WTC11 (cell line): ENCODE measurements around the gene DUS1L.

Source experiments
- CTCF ChIP-seq: fragments of 200-600 bp; IDR thresholded peaks from 2 replicates; pipeline ENCODE4 v1.8.0; 2022; ENCODE audit warnings: antibody characterized with exemption
- E2F1 ChIP-seq: sonication (generic); formaldehyde crosslinking; IDR thresholded peaks from 2 replicates; pipeline ENCODE4 v1.8.0; 2022; ENCODE audit warnings: mild to moderate bottlenecking, missing genetic modification reagents
- FOXJ3 ChIP-seq: sonication (generic); formaldehyde crosslinking; IDR thresholded peaks from 2 replicates; pipeline ENCODE4 v1.9.0; 2021; ENCODE audit warnings: missing genetic modification reagents, mild to moderate bottlenecking, borderline replicate concordance
- PRDM15 ChIP-seq: sonication (generic); formaldehyde crosslinking; IDR thresholded peaks from 2 replicates; pipeline ENCODE4 v1.8.0; 2022; ENCODE audit warnings: missing genetic modification reagents
- SMAD3 ChIP-seq: sonication (generic); formaldehyde crosslinking; IDR thresholded peaks from 2 replicates; pipeline ENCODE4 v1.8.0; 2022; ENCODE audit warnings: missing genetic modification reagents, mild to moderate bottlenecking, borderline replicate concordance
- TP53 ChIP-seq: sonication (generic); formaldehyde crosslinking; IDR thresholded peaks from 2 replicates; pipeline ENCODE4 v1.8.1; 2023; ENCODE audit warnings: mild to moderate bottlenecking, missing genetic modification reagents
- ZBTB43 ChIP-seq: sonication (generic); formaldehyde crosslinking; IDR thresholded peaks from 2 replicates; pipeline ENCODE4 v1.8.1; 2023; ENCODE audit warnings: mild to moderate bottlenecking, missing genetic modification reagents

GRCh38 chr17:82092094-82092586 lies 26.5 kb upstream of the DUS1L start:
- no peak for TF ChIP-seq SMAD3
- TF ChIP-seq CTCF, result no peak
- TF ChIP-seq PRDM15, result no peak
- no peak for TF ChIP-seq TP53 (CRISPR knock-in tag)
- no peak for TF ChIP-seq ZBTB43 (CRISPR knock-in tag)
- TF ChIP-seq E2F1, result no peak
- no peak for TF ChIP-seq FOXJ3
